Measurements from ENCODE around the gene SAE1.

Gene SAE1

GRCh38 chr19:47186446-47187334 lies 56.1 kb downstream of the SAE1 start:
- WGBS (ENCODE audit: insufficient coverage) = 95% methylated on average over 11 of the region's 17 CpGs
- Histone ChIP-seq H3K27ac (ENCODE audit: insufficient read depth in 1 of 2, low read depth in 1 of 2, low read length in 2 of 2, poor library complexity in 1 of 2, severe bottlenecking in 2 of 2) (no peak overlapping the region), H3K27me3 (replicated peaks in 2 of 5; ENCODE audit: control insufficient read depth in 4 of 5, insufficient read depth in 5 of 5, low read length in 4 of 5) (no peaks in the 10 kb centered on the region), H3K4me3 (ENCODE audit: control insufficient read depth in 1 of 7, extremely low read depth in 1 of 7, insufficient read depth in 4 of 7, low read depth in 2 of 7, low read length in 6 of 7) (no peak overlapping the region), H3K9me3 (ENCODE audit: control extremely low read depth in 1 of 5, control insufficient read depth in 4 of 5, insufficient read depth in 2 of 5, low read depth in 1 of 5, low read length in 4 of 5) (no peaks in the 10 kb centered on the region), H3K36me3 (ENCODE audit: control insufficient read depth in 4 of 4, insufficient read depth in 4 of 4, low read length in 3 of 4) (peaks cover 5 to 69% (median 21%) of the 10 kb centered on the region in 4 experiments), H3K4me1 (ENCODE audit: control extremely low read depth in 1 of 4, control insufficient read depth in 4 of 4, insufficient read depth in 4 of 4, low read length in 3 of 4) (peaks cover 0 to 3% (median 2%) of the 10 kb centered on the region in 4 experiments)
- ChIA-PET CTCF (interaction anchor here (0.7 to 1.2 kb wide), 3 partner anchors 9 to 13 kb away, joined by 3 read pairs; no protein-coding TSS in a partner anchor), POLR2A (interaction anchor here (0.6 kb wide), 1 partner anchor 106 kb away, joined by 3 read pairs; no protein-coding TSS in a partner anchor)
- DNase-seq = no peak

GRCh38 chr19:47187335-47187655 lies 56.7 kb downstream of the SAE1 start:
- DNase-seq = no peak
- no peak overlapping the region for H3K4me3 ChIP-seq (ENCODE audit: control insufficient read depth in 1 of 7, extremely low read depth in 1 of 7, insufficient read depth in 4 of 7, low read depth in 2 of 7, low read length in 6 of 7)
- H3K4me1 ChIP-seq (ENCODE audit: control extremely low read depth in 1 of 4, control insufficient read depth in 4 of 4, insufficient read depth in 4 of 4, low read length in 3 of 4) = no peaks in the 10 kb centered on the region
- WGBS (ENCODE audit: insufficient coverage) = 100% methylated on average over 2 of the region's 2 CpGs
- no peaks in the 10 kb centered on the region for H3K9me3 ChIP-seq (ENCODE audit: control extremely low read depth in 1 of 5, control insufficient read depth in 4 of 5, insufficient read depth in 2 of 5, low read depth in 1 of 5, low read length in 4 of 5)
- H3K36me3 ChIP-seq (ENCODE audit: control insufficient read depth in 4 of 4, insufficient read depth in 4 of 4, low read length in 3 of 4) = peaks cover 5 to 64% (median 21%) of the 10 kb centered on the region in 4 experiments
- ChIA-PET POLR2A (interaction anchor here (0.6 kb wide), 1 partner anchor 107 kb away, joined by 3 read pairs; no protein-coding TSS in a partner anchor), CTCF (interaction anchor here (0.7 to 1.2 kb wide), 3 partner anchors 10 to 33 kb away, joined by 3 read pairs; no protein-coding TSS in a partner anchor)
- H3K27ac ChIP-seq (ENCODE audit: insufficient read depth in 1 of 2, low read depth in 1 of 2, low read length in 2 of 2, poor library complexity in 1 of 2, severe bottlenecking in 2 of 2) = no peak overlapping the region
- no peaks in the 10 kb centered on the region for H3K27me3 ChIP-seq (replicated peaks in 2 of 5; ENCODE audit: control insufficient read depth in 4 of 5, insufficient read depth in 5 of 5, low read length in 4 of 5)

GRCh38 chr19:47187797-47188196 lies 57.2 kb downstream of the SAE1 start:
- POLR2A ChIA-PET = no interaction called here
- H3K4me1 ChIP-seq (ENCODE audit: control extremely low read depth in 1 of 4, control insufficient read depth in 4 of 4, insufficient read depth in 4 of 4, low read length in 3 of 4) = no peaks in the 10 kb centered on the region

GRCh38 chr19:47188507-47189033 lies 57.9 kb downstream of the SAE1 start:
- no peak for DNase-seq
- H3K36me3 ChIP-seq (ENCODE audit: control insufficient read depth in 4 of 4, insufficient read depth in 4 of 4, low read length in 3 of 4) = peaks cover 3 to 54% (median 17%) of the 10 kb centered on the region in 4 experiments
- ChIA-PET CTCF (interaction anchor here (1.1 to 1.4 kb wide), 3 partner anchors 22 to 31 kb away, joined by 3 read pairs; no protein-coding TSS in a partner anchor), POLR2A (no interaction called here)
- no peak overlapping the region for H3K27ac ChIP-seq (ENCODE audit: insufficient read depth in 1 of 2, low read depth in 1 of 2, low read length in 2 of 2, poor library complexity in 1 of 2, severe bottlenecking in 2 of 2)
- WGBS (ENCODE audit: insufficient coverage) = 100% methylated on average over 3 of the region's 5 CpGs
- H3K4me1 ChIP-seq (ENCODE audit: control extremely low read depth in 1 of 4, control insufficient read depth in 4 of 4, insufficient read depth in 4 of 4, low read length in 3 of 4) = no peaks in the 10 kb centered on the region
- no peaks in the 10 kb centered on the region for H3K27me3 ChIP-seq (replicated peaks in 2 of 5; ENCODE audit: control insufficient read depth in 4 of 5, insufficient read depth in 5 of 5, low read length in 4 of 5)
- H3K9me3 ChIP-seq (ENCODE audit: control extremely low read depth in 1 of 5, control insufficient read depth in 4 of 5, insufficient read depth in 2 of 5, low read depth in 1 of 5, low read length in 4 of 5) = no peaks in the 10 kb centered on the region
- H3K4me3 ChIP-seq (ENCODE audit: control insufficient read depth in 1 of 7, extremely low read depth in 1 of 7, insufficient read depth in 4 of 7, low read depth in 2 of 7, low read length in 6 of 7) = no peak overlapping the region

More at GRCh38 chr19:47187797-47188196, 57.2 kb downstream of the SAE1 start:
- CTCF ChIA-PET = interaction anchor here (1.1 to 1.2 kb wide), 3 partner anchors 12 to 32 kb away, joined by 3 read pairs; no protein-coding TSS in a partner anchor
- Histone ChIP-seq H3K4me3 (ENCODE audit: control insufficient read depth in 1 of 7, extremely low read depth in 1 of 7, insufficient read depth in 4 of 7, low read depth in 2 of 7, low read length in 6 of 7) (no peak overlapping the region), H3K27ac (ENCODE audit: insufficient read depth in 1 of 2, low read depth in 1 of 2, low read length in 2 of 2, poor library complexity in 1 of 2, severe bottlenecking in 2 of 2) (no peak overlapping the region), H3K27me3 (replicated peaks in 2 of 5; ENCODE audit: control insufficient read depth in 4 of 5, insufficient read depth in 5 of 5, low read length in 4 of 5) (no peaks in the 10 kb centered on the region), H3K36me3 (ENCODE audit: control insufficient read depth in 4 of 4, insufficient read depth in 4 of 4, low read length in 3 of 4) (peaks cover 5 to 60% (median 20%) of the 10 kb centered on the region in 4 experiments), H3K9me3 (ENCODE audit: control extremely low read depth in 1 of 5, control insufficient read depth in 4 of 5, insufficient read depth in 2 of 5, low read depth in 1 of 5, low read length in 4 of 5) (no peaks in the 10 kb centered on the region)
- no peak for DNase-seq
- 100% methylated on average over 6 of the region's 6 CpGs for WGBS (ENCODE audit: insufficient coverage)

GRCh38 chr19:47190167-47190727 lies 59.6 kb downstream of the SAE1 start:
- Histone ChIP-seq H3K36me3 (ENCODE audit: control insufficient read depth in 4 of 4, insufficient read depth in 4 of 4, low read length in 3 of 4) (peaks cover 2 to 51% (median 18%) of the 10 kb centered on the region in 4 experiments), H3K27ac (ENCODE audit: insufficient read depth in 1 of 2, low read depth in 1 of 2, low read length in 2 of 2, poor library complexity in 1 of 2, severe bottlenecking in 2 of 2) (no peak overlapping the region), H3K9me3 (ENCODE audit: control extremely low read depth in 1 of 5, control insufficient read depth in 4 of 5, insufficient read depth in 2 of 5, low read depth in 1 of 5, low read length in 4 of 5) (no peaks in the 10 kb centered on the region), H3K4me3 (ENCODE audit: control insufficient read depth in 1 of 7, extremely low read depth in 1 of 7, insufficient read depth in 4 of 7, low read depth in 2 of 7, low read length in 6 of 7) (no peak overlapping the region), H3K4me1 (ENCODE audit: control extremely low read depth in 1 of 4, control insufficient read depth in 4 of 4, insufficient read depth in 4 of 4, low read length in 3 of 4) (no peaks in the 10 kb centered on the region), H3K27me3 (replicated peaks in 2 of 5; ENCODE audit: control insufficient read depth in 4 of 5, insufficient read depth in 5 of 5, low read length in 4 of 5) (no peaks in the 10 kb centered on the region)
- DNase-seq = no peak
- ChIA-PET CTCF (interaction anchor here (1.2 to 1.8 kb wide), 5 partner anchors 17 to 64 kb away, joined by 3 to 4 read pairs (median 3); no protein-coding TSS in a partner anchor), POLR2A (no interaction called here)
- 95% methylated on average over 10 of the region's 12 CpGs for WGBS (ENCODE audit: insufficient coverage)

GRCh38 chr19:47195434-47195833 lies 64.8 kb downstream of the SAE1 start:
- POLR2A ChIA-PET = no interaction called here

More at GRCh38 chr19:47195434-47195833, 64.8 kb downstream of the SAE1 start:
- H3K27me3 ChIP-seq (replicated peaks in 2 of 5; ENCODE audit: control insufficient read depth in 4 of 5, insufficient read depth in 5 of 5, low read length in 4 of 5) = no peaks in the 10 kb centered on the region
- H3K4me3 ChIP-seq (ENCODE audit: control insufficient read depth in 1 of 7, extremely low read depth in 1 of 7, insufficient read depth in 4 of 7, low read depth in 2 of 7, low read length in 6 of 7) = no peak overlapping the region
- no CpG with 5 or more reads among the region's 1 CpG for WGBS (ENCODE audit: insufficient coverage)
- peaks cover 8 to 46% (median 22%) of the 10 kb centered on the region in 4 experiments for H3K36me3 ChIP-seq (ENCODE audit: control insufficient read depth in 4 of 4, insufficient read depth in 4 of 4, low read length in 3 of 4)
- no peak for DNase-seq
- H3K4me1 ChIP-seq (ENCODE audit: control extremely low read depth in 1 of 4, control insufficient read depth in 4 of 4, insufficient read depth in 4 of 4, low read length in 3 of 4) = no peaks in the 10 kb centered on the region
- CTCF ChIA-PET = no interaction called here
- H3K27ac ChIP-seq (ENCODE audit: insufficient read depth in 1 of 2, low read depth in 1 of 2, low read length in 2 of 2, poor library complexity in 1 of 2, severe bottlenecking in 2 of 2) = no peak overlapping the region
- H3K9me3 ChIP-seq (ENCODE audit: control extremely low read depth in 1 of 5, control insufficient read depth in 4 of 5, insufficient read depth in 2 of 5, low read depth in 1 of 5, low read length in 4 of 5) = no peaks in the 10 kb centered on the region
